H1 (cell line): ENCODE results near the gene REG4. TPM values are rescaled to one million over a fixed set of nuclear protein-coding genes. Genes with fewer than 3 reads are reported as not detected.

Experiments used
- CTCF ChIA-PET: fragments of 300-600 bp; sonication (Branson Sonifier 250); formaldehyde crosslinking; loops from one replicate; lab custom pipeline; 2021; ENCODE audit not compliant: partially characterized antibody; lab: Charles Lee
- POLR2A ChIA-PET: fragments of 300-600 bp; sonication (Branson Sonifier 250); formaldehyde crosslinking; loops from one replicate; lab custom pipeline; 2021; ENCODE audit warnings: inconsistent platforms; ENCODE audit not compliant: partially characterized antibody; lab: Charles Lee
- DNase-seq, 2 experiments: peaks; one replicate each; pipeline versions ENCODE4 v3.0.0 to v3.0.0-alpha.2; 2010 to 2022; ENCODE audit warnings: low spot score in 2 of 2, low read depth in 1 of 2, mixed read lengths in 1 of 2
- FAIRE-seq: peaks from 2 replicates; lab custom pipeline; 2011; peaks lifted over from hg19 to GRCh38; lab: Jason Lieb, UNC
- H2AFZ ChIP-seq: 2 replicates; pipeline ENCODE4 v1.8.1; 2012; ENCODE audit warnings: low read length, inconsistent platforms
- H2AK5ac ChIP-seq: 2 replicates; pipeline ENCODE4 v1.6.1; 2013; ENCODE audit warnings: low read depth, low read length
- H2BK120ac ChIP-seq: replicated peaks from 2 replicates; pipeline ENCODE3; 2013; ENCODE audit warnings: low read depth, low read length, inconsistent platforms
- H2BK12ac ChIP-seq: 2 replicates; pipeline ENCODE4 v1.6.1; 2013; ENCODE audit warnings: low read depth, low read length
- H2BK15ac ChIP-seq: 2 replicates; pipeline ENCODE4 v1.6.1; 2013; ENCODE audit warnings: low read length
- H2BK20ac ChIP-seq: 2 replicates; pipeline ENCODE4 v1.6.1; 2013; ENCODE audit warnings: low read length
- H2BK5ac ChIP-seq: 2 replicates; pipeline ENCODE4 v1.6.1; 2013; ENCODE audit warnings: low read depth, low read length
- H3K14ac ChIP-seq: 2 replicates; pipeline ENCODE4 v1.6.1; 2013; ENCODE audit warnings: inconsistent platforms; ENCODE audit not compliant: insufficient read length
- H3K18ac ChIP-seq: 2 replicates; pipeline ENCODE4 v1.6.1; 2013; ENCODE audit warnings: low read length; ENCODE audit errors: extremely low read depth
- H3K23ac ChIP-seq: 2 replicates; pipeline ENCODE4 v1.6.1; 2013; ENCODE audit warnings: inconsistent platforms; ENCODE audit not compliant: insufficient read length
- H3K23me2 ChIP-seq: 2 replicates; pipeline ENCODE4 v1.6.1; 2013; ENCODE audit warnings: low read depth, low read length
- H3K27ac ChIP-seq: 2 replicates; pipeline ENCODE4 v1.6.1; 2011; ENCODE audit warnings: low read depth, low read length, inconsistent platforms
- H3K27me3 ChIP-seq, 4 experiments: replicated peaks in 1 of 4; 1 replicate in 1 of 4; 2 replicates in 3 of 4; pipeline versions ENCODE4 v1.6.1 to v1.8.1; 2011 to 2013; ENCODE audit warnings: low read length in 3 of 4, mild to moderate bottlenecking in 3 of 4, inconsistent platforms in 2 of 4, mixed read lengths in 2 of 4, moderate library complexity in 1 of 4; ENCODE audit not compliant: control insufficient read depth in 3 of 4, insufficient read depth in 3 of 4; ENCODE audit errors: extremely low read depth in 1 of 4
- H3K36me3 ChIP-seq, 4 experiments: 2 replicates each; pipeline versions ENCODE4 v1.6.1 to v1.8.1; 2011 to 2013; ENCODE audit warnings: mild to moderate bottlenecking in 4 of 4, low read length in 3 of 4, moderate library complexity in 2 of 4, control low read depth in 1 of 4, inconsistent platforms in 1 of 4; ENCODE audit not compliant: insufficient read depth in 4 of 4, control insufficient read depth in 2 of 4
- H3K4ac ChIP-seq: replicated peaks from 2 replicates; pipeline ENCODE3; 2013; ENCODE audit warnings: low read length, low read depth, mixed read lengths, inconsistent platforms; ENCODE audit not compliant: insufficient read length
- H3K4me1 ChIP-seq, 4 experiments: replicated peaks in 1 of 4; 1 replicate in 1 of 4; 2 replicates in 3 of 4; pipeline versions ENCODE4 v1.6.1 to v1.8.1; 2011 to 2013; ENCODE audit warnings: low read length in 3 of 4, inconsistent platforms in 2 of 4, mixed read lengths in 1 of 4; ENCODE audit not compliant: insufficient read depth in 4 of 4, control insufficient read depth in 3 of 4
- H3K4me2 ChIP-seq, 2 experiments: 2 replicates each; pipeline versions ENCODE4 v1.6.1 to v1.8.1; 2011 to 2013; ENCODE audit warnings: low read depth in 2 of 2, low read length in 2 of 2, control low read depth in 1 of 2, inconsistent platforms in 1 of 2, mild to moderate bottlenecking in 1 of 2; ENCODE audit not compliant: insufficient read depth in 1 of 2
- H3K4me3 ChIP-seq, 4 experiments: fragments of 200-600, 300-600 bp in 1 of 4; sonication (generic), shearing (Covaris generic), sonication (Bioruptor Twin) in 1 of 4; 2 replicates each; pipeline versions ENCODE4 v1.5.1 to v1.8.1; 2011 to 2016; ENCODE audit warnings: low read length in 4 of 4, low read depth in 3 of 4, control low read depth in 2 of 4, inconsistent platforms in 2 of 4, mild to moderate bottlenecking in 2 of 4, mixed read lengths in 1 of 4, moderate library complexity in 1 of 4; ENCODE audit not compliant: insufficient read depth in 2 of 4; ENCODE audit errors: extremely low read depth in 1 of 4
- H3K56ac ChIP-seq: replicated peaks from 2 replicates; pipeline ENCODE3; 2013; ENCODE audit warnings: low read depth, mild to moderate bottlenecking, mixed read lengths, low read length, inconsistent platforms; ENCODE audit not compliant: insufficient read length
- H3K79me1 ChIP-seq: 2 replicates; pipeline ENCODE4 v1.6.1; 2013; ENCODE audit warnings: low read depth, low read length, control low read depth
- H3K79me2 ChIP-seq, 2 experiments: 2 replicates each; pipeline versions ENCODE4 v1.6.1 to v1.8.1; 2012 to 2013; ENCODE audit warnings: low read length in 2 of 2, mild to moderate bottlenecking in 2 of 2, inconsistent platforms in 1 of 2; ENCODE audit not compliant: insufficient read depth in 2 of 2, control insufficient read depth in 1 of 2
- H3K9ac ChIP-seq, 4 experiments: replicated peaks in 1 of 4; 1 replicate in 1 of 4; 2 replicates in 3 of 4; pipeline versions ENCODE4 v1.6.1 to v1.8.1; 2011 to 2013; ENCODE audit warnings: low read depth in 3 of 4, low read length in 3 of 4, control low read depth in 2 of 4, mild to moderate bottlenecking in 2 of 4, moderate library complexity in 2 of 4, inconsistent platforms in 1 of 4; ENCODE audit errors: extremely low read depth in 1 of 4
- H3K9me3 ChIP-seq, 2 experiments: 2 replicates each; pipeline versions ENCODE4 v1.6.1 to v1.8.1; 2012 to 2013; ENCODE audit warnings: mild to moderate bottlenecking in 2 of 2, moderate library complexity in 2 of 2, control low read depth in 1 of 2, inconsistent platforms in 1 of 2, low read depth in 1 of 2, low read length in 1 of 2, mixed read lengths in 1 of 2; ENCODE audit not compliant: insufficient read depth in 2 of 2
- H4K20me1 ChIP-seq, 2 experiments: replicated peaks in 1 of 2; 2 replicates each; pipeline versions ENCODE3 to v1.8.1; 2011 to 2013; ENCODE audit warnings: inconsistent platforms in 2 of 2, low read length in 2 of 2, mild to moderate bottlenecking in 1 of 2; ENCODE audit not compliant: insufficient read depth in 2 of 2, control insufficient read depth in 1 of 2
- H4K5ac ChIP-seq: 2 replicates; pipeline ENCODE4 v1.6.1; 2013; ENCODE audit warnings: low read length, low read depth, mixed read lengths, inconsistent platforms; ENCODE audit not compliant: insufficient read length
- H4K8ac ChIP-seq: 2 replicates; pipeline ENCODE4 v1.8.0; 2013; ENCODE audit warnings: mild to moderate bottlenecking, moderate library complexity, low read length, inconsistent platforms; ENCODE audit not compliant: insufficient read depth; ENCODE audit errors: extremely low read depth
- H4K91ac ChIP-seq: replicated peaks from 2 replicates; pipeline ENCODE3; 2013; ENCODE audit warnings: low read length, mixed read lengths, inconsistent platforms; ENCODE audit not compliant: insufficient read length
- CHD2 ChIP-seq: IDR thresholded peaks from 2 replicates; pipeline ENCODE4 v1.6.1; 2012; ENCODE audit warnings: low read length, improper control_type of control experiment
- GABPA ChIP-seq: IDR thresholded peaks from 2 replicates; pipeline ENCODE4 v1.6.1; 2011; ENCODE audit warnings: mild to moderate bottlenecking, low read length, moderate library complexity, borderline replicate concordance; ENCODE audit not compliant: insufficient read depth
- GTF2F1 ChIP-seq: IDR thresholded peaks from 2 replicates; pipeline ENCODE4 v1.6.1; 2012; ENCODE audit warnings: low read depth, low read length, improper control_type of control experiment, borderline replicate concordance
- KDM4A ChIP-seq: IDR thresholded peaks from one replicate; pipeline ENCODE4 v1.7.1; 2012; ENCODE audit warnings: low read depth, mild to moderate bottlenecking, moderate library complexity, low read length, inconsistent platforms; ENCODE audit not compliant: severe bottlenecking
- NRF1 ChIP-seq: IDR thresholded peaks from 2 replicates; pipeline ENCODE4 v1.6.1; 2011; ENCODE audit warnings: mild to moderate bottlenecking, low read depth, low read length, improper control_type of control experiment
- RXRA ChIP-seq: IDR thresholded peaks from 2 replicates; pipeline ENCODE4 v1.6.1; 2011; ENCODE audit warnings: low read depth, mild to moderate bottlenecking, low read length, moderate library complexity; ENCODE audit not compliant: insufficient read depth
- SP4 ChIP-seq: IDR thresholded peaks from 2 replicates; pipeline ENCODE4 v1.6.1; 2012; ENCODE audit warnings: low read length, inconsistent platforms
- TCF12 ChIP-seq: IDR thresholded peaks from 2 replicates; pipeline ENCODE4 v1.6.1; 2011; ENCODE audit warnings: low read depth, mild to moderate bottlenecking, low read length
- ZNF274 ChIP-seq: IDR thresholded peaks from 2 replicates; pipeline ENCODE4 v1.7.0; 2012; ENCODE audit warnings: low read length, borderline replicate concordance; ENCODE audit errors: extremely low read depth
- WGBS, 2 experiments: shearing (Covaris generic) in 1 of 2; methylation state at CpG; one replicate each; pipeline versions ENCODE4 v1.1.6 to v1.1.7; 2013 to 2015; ENCODE audit warnings: low lambda C conversion rate in 2 of 2, mixed read lengths in 2 of 2, inconsistent platforms in 1 of 2, low coverage in 1 of 2, missing lambda C conversion rate in 1 of 2; ENCODE audit not compliant: insufficient replicate concordance in 2 of 2, insufficient coverage in 1 of 2, insufficient read length in 1 of 2; ENCODE audit errors: extremely low coverage in 1 of 2, missing lambda C conversion rate in 1 of 2; 5-methylcytosine and 5-hydroxymethylcytosine counted together
- polyA plus RNA-seq, 7 experiments: library from polyadenylated mRNA; depleted of rRNA in 3 of 7; stranded (reverse) in 5 of 7; unstranded in 2 of 7; fragments of >200 nt in 5 of 7; fragments of 200-250 nt in 2 of 7; gene quantifications; 1 replicate in 5 of 7; 2 replicates in 1 of 7; 4 replicates in 1 of 7; pipeline versions ENCODE4 v1.2.1 to v1.2.3, GENCODE V29; 2011 to 2013; ENCODE audit warnings: missing spikeins in 2 of 7, mixed read lengths in 2 of 7
- total RNA-seq: library from RNA; stranded (reverse); fragmentation: NEBNext Ultra II Directional; extraction: Animal tissue kit (Norgen Biotek cat#: 25700); gene quantifications from 2 replicates; pipeline ENCODE4 v1.2.1, GENCODE V29; 2021
- TF ChIP-seq, protein P1 (sequence below): IDR thresholded peaks from 2 replicates; pipeline ENCODE4 v1.6.1; 2012; ENCODE audit warnings: inconsistent platforms
- TF ChIP-seq, protein P2 (sequence below): IDR thresholded peaks from 2 replicates; pipeline ENCODE4 v1.6.1; 2011; ENCODE audit warnings: low read length, improper control_type of control experiment

The REG4 gene
- total and polyA plus RNA-seq, 2 of the 8 experiments (the other 6 are each of a cell fraction or from before 2014, with no cell fraction given), result not detected

DNA sequence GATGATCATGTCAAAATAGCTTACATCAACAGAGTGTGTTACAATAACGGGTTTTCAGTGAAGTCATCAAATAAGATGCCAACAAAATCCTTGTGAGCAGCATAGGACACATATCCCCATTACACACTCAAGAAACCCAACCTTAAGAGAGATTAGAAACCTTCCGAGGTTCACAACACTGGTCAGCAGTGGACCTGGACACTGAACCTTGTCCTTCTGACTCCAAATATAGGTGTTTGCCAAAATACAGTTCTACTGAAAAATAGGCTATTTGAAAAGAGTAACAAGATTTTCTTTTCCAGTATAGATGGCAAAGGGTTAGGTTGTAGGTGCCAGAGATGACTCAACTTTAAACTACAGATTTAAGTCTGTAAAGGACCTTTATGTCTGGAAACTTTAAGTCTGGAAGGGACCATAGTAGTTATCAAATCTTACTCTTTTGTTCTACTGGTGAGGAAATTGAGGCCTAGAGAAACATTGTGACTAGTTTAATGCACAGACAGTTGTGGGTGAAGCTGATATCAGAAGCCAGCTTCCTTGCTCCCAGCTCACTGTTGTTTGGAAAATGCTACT is 811 bp upstream of the REG4 start:
- Histone ChIP-seq H3K4ac (no peak overlapping the region), H3K23me2 (no peaks in the 10 kb centered on the region), H2BK12ac (no peak overlapping the region), H3K14ac (no peak overlapping the region), H3K23ac (no peak overlapping the region), H2AFZ (no peak overlapping the region), H3K18ac (no peak overlapping the region), H4K20me1 (no peaks in the 10 kb centered on the region), H2AK5ac (no peak overlapping the region), H3K79me1 (no peaks in the 10 kb centered on the region), H3K79me2 (no peaks in the 10 kb centered on the region), H4K5ac (no peak overlapping the region), H3K4me2 (no peak overlapping the region), H2BK5ac (no peak overlapping the region), H3K36me3 (no peaks in the 10 kb centered on the region), H2BK20ac (no peak overlapping the region), H4K8ac (no peak overlapping the region), H2BK15ac (no peak overlapping the region), H3K56ac (no peak overlapping the region), H3K9me3 (no peaks in the 10 kb centered on the region), H2BK120ac (no peak overlapping the region), H4K91ac (no peak overlapping the region), H3K4me3 (no peak overlapping the region), H3K4me1 (no peaks in the 10 kb centered on the region), H3K9ac (no peak overlapping the region), H3K27ac (no peak overlapping the region), H3K27me3 (peaks cover 0 to 2% (median 0%) of the 10 kb centered on the region in 4 experiments; a peak in 3 of 7 replicates)
- TF ChIP-seq RXRA (no peak), TCF12 (no peak), CHD2 (no peak), NRF1 (no peak), ZNF274 (no peak), GTF2F1 (no peak), GABPA (no peak), KDM4A (no peak), SP4 (no peak)
- TF ChIP-seq, protein P1, sequence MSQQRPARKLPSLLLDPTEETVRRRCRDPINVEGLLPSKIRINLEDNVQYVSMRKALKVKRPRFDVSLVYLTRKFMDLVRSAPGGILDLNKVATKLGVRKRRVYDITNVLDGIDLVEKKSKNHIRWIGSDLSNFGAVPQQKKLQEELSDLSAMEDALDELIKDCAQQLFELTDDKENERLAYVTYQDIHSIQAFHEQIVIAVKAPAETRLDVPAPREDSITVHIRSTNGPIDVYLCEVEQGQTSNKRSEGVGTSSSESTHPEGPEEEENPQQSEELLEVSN, result no peak
- TF ChIP-seq, protein P2, sequence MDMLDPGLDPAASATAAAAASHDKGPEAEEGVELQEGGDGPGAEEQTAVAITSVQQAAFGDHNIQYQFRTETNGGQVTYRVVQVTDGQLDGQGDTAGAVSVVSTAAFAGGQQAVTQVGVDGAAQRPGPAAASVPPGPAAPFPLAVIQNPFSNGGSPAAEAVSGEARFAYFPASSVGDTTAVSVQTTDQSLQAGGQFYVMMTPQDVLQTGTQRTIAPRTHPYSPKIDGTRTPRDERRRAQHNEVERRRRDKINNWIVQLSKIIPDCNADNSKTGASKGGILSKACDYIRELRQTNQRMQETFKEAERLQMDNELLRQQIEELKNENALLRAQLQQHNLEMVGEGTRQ, result no peak
- peak in 1 of 2 experiments; percentile 6 for DNase-seq
- FAIRE-seq, result no peak
- POLR2A ChIA-PET, result interaction anchor here (1.0 to 1.4 kb wide), 2 partner anchors 67 to 165 kb away, joined by 3 read pairs; no protein-coding TSS in a partner anchor
- 81% methylated on average over 2 of the region's 2 CpGs; no CpG with 5 or more reads in 1 of the 2 experiments for WGBS, 2 experiments
- CTCF ChIA-PET, result interaction anchor here (1.3 to 9.0 kb wide), 7 partner anchors 10 to 200 kb away, joined by 3 to 76 read pairs (median 4); no protein-coding TSS in a partner anchor
